PC-9 (cell line): ENCODE results near the gene MAP3K13. TPM values are rescaled to one million over a fixed set of nuclear protein-coding genes. Genes with fewer than 3 reads are reported as not detected.

Experiments used
- BruUV-seq: library from RNA; stranded (reverse); fragments of 400-500 nt; replicated peaks from 2 replicates; lab custom pipeline; 2021; lab: Mats Ljungman, UMichigan
- CTCF ChIA-PET: fragments of 300-600 bp; sonication (Branson Sonifier 250); formaldehyde crosslinking; loops from one replicate; lab custom pipeline; 2022; ENCODE audit warnings: antibody characterized with exemption; lab: Charles Lee
- POLR2A ChIA-PET: fragments of 300-600 bp; sonication (Branson Sonifier 250); formaldehyde crosslinking; loops from one replicate; lab custom pipeline; 2022; ENCODE audit warnings: antibody characterized with exemption; ENCODE audit not compliant: unreplicated experiment; lab: Charles Lee
- DNase-seq, 2 experiments: peaks; one replicate each; pipeline versions ENCODE4 v3.0.0 to v3.0.0-alpha.2; 2015 to 2022; ENCODE audit warnings: mixed read lengths in 1 of 2
- H2AFZ ChIP-seq: fragments of 200-600 bp; sonication (generic); 2 replicates; pipeline ENCODE4 v1.8.1; 2017; ENCODE audit warnings: antibody characterized with exemption
- H3F3A ChIP-seq: fragments of 200-600 bp; sonication (generic); 2 replicates; pipeline ENCODE4 v1.8.1; 2017; ENCODE audit warnings: antibody characterized with exemption, mild to moderate bottlenecking, low read depth; ENCODE audit not compliant: insufficient read depth
- H3K27ac ChIP-seq: fragments of 200-600 bp; sonication (generic); 2 replicates; pipeline ENCODE4 v1.6.1; 2016; ENCODE audit warnings: mixed run types
- H3K27me3 ChIP-seq: fragments of 200-600 bp; sonication (generic); 2 replicates; pipeline ENCODE4 v1.6.1; 2016; ENCODE audit warnings: low read depth, mixed run types; ENCODE audit not compliant: insufficient read depth
- H3K36me3 ChIP-seq: fragments of 200-600 bp; sonication (generic); 2 replicates; pipeline ENCODE4 v1.6.1; 2016; ENCODE audit warnings: low read depth, mixed run types
- H3K4me1 ChIP-seq: fragments of 200-600 bp; sonication (generic); replicated peaks from 2 replicates; pipeline ENCODE4 v1.6.1; 2016; ENCODE audit warnings: mixed run types; ENCODE audit not compliant: insufficient read depth
- H3K4me2 ChIP-seq: fragments of 200-600 bp; sonication (generic); 2 replicates; pipeline ENCODE4 v1.6.1; 2017; ENCODE audit warnings: mixed run types
- H3K4me3 ChIP-seq: fragments of 200-600 bp; sonication (generic); 2 replicates; pipeline ENCODE4 v1.6.1; 2016; ENCODE audit warnings: mixed run types
- H3K79me2 ChIP-seq: fragments of 200-600 bp; sonication (generic); 2 replicates; pipeline ENCODE4 v1.6.1; 2017; ENCODE audit warnings: low read depth, mixed run types
- H3K9me2 ChIP-seq: fragments of 200-600 bp; sonication (generic); 2 replicates; pipeline ENCODE4 v1.8.1; 2017; ENCODE audit warnings: mild to moderate bottlenecking; ENCODE audit not compliant: insufficient read depth
- H3K9me3 ChIP-seq: fragments of 200-600 bp; sonication (generic); 2 replicates; pipeline ENCODE4 v1.8.1; 2016; ENCODE audit warnings: low read depth; ENCODE audit not compliant: insufficient read depth
- H4K20me1 ChIP-seq: fragments of 200-600 bp; sonication (generic); 2 replicates; pipeline ENCODE4 v1.8.1; 2017; ENCODE audit not compliant: insufficient read depth
- CTCF ChIP-seq: fragments of 200-600 bp; sonication (generic); conservative IDR thresholded peaks from 2 replicates; pipeline ENCODE4 v1.6.1; 2017; ENCODE audit warnings: mixed run types, antibody characterized with exemption, mild to moderate bottlenecking, moderate library complexity
- EZH2 ChIP-seq: fragments of 200-600 bp; sonication (generic); IDR thresholded peaks from 2 replicates; pipeline ENCODE4 v1.8.0; 2017; ENCODE audit warnings: antibody characterized with exemption, low read depth
- intact Hi-C: fragments of 100-400 bp; cut with micrococcal nuclease; formaldehyde crosslinking; loops from one replicate; pipeline ENCODE4 v1.10.0; 2022; ENCODE audit not compliant: unreplicated experiment
- total RNA-seq: library from RNA; stranded (reverse); gene quantifications from 2 replicates; pipeline ENCODE4 v1.2.3, GENCODE V29; 2021

MAP3K13 gene
- total RNA-seq, 1 experiment from 2014 or later: 65.5 TPM

GRCh38 chr3:185423178-185423577 is 60.2 kb downstream of the MAP3K13 start:
- BruUV-seq: no TSS peak
- intact Hi-C loops: no loop called here
- POLR2A ChIA-PET: interaction anchor here (0.6 kb wide), 1 partner anchor 490 kb away, joined by 10 read pairs; no protein-coding TSS in a partner anchor

GRCh38 chr3:185424435-185424834 is 61.5 kb downstream of the MAP3K13 start:
- no TSS peak for BruUV-seq
- Histone ChIP-seq H3K27ac (no peak overlapping the region), H3K4me3 (no peak overlapping the region), H3K27me3 (no peaks in the 10 kb centered on the region), H2AFZ (no peak overlapping the region), H4K20me1 (no peaks in the 10 kb centered on the region), H3F3A (no peaks in the 10 kb centered on the region), H3K9me3 (no peaks in the 10 kb centered on the region), H3K36me3 (no peaks in the 10 kb centered on the region), H3K9me2 (no peaks in the 10 kb centered on the region), H3K79me2 (no peaks in the 10 kb centered on the region), H3K4me2 (no peak overlapping the region), H3K4me1 (peaks cover 7% of the 10 kb centered on the region; the same call in 1 of the 2 replicates)
- CTCF ChIA-PET: interaction anchor here (0.6 to 0.7 kb wide), 3 partner anchors 109 to 159 kb away, joined by 3 to 8 read pairs (median 3); no protein-coding TSS in a partner anchor
- DNase-seq: no peak
- POLR2A ChIA-PET: interaction anchor here (0.6 to 0.7 kb wide), 2 partner anchors 57 to 372 kb away, joined by 4 read pairs; no protein-coding TSS in a partner anchor
- TF ChIP-seq CTCF: no peak
- intact Hi-C loops: no loop called here

More at GRCh38 chr3:185423178-185423577, 60.2 kb downstream of the MAP3K13 start:
- H3K79me2 ChIP-seq: no peaks in the 10 kb centered on the region
- DNase-seq: peak in 1 of 2 experiments; percentile 29
- no peak overlapping the region for H2AFZ ChIP-seq
- TF ChIP-seq CTCF (no peak), EZH2 (no peak)
- no peak overlapping the region for H3K4me2 ChIP-seq
- CTCF ChIA-PET: interaction anchor here (0.5 to 0.9 kb wide), 3 partner anchors 56 to 255 kb away, joined by 3 to 5 read pairs (median 3); no protein-coding TSS in a partner anchor
- H3K4me1 ChIP-seq: peaks cover 7% of the 10 kb centered on the region; the same call in 1 of the 2 replicates
- no peaks in the 10 kb centered on the region for H3K9me2 ChIP-seq
- no peak overlapping the region for H3K4me3 ChIP-seq
- H3F3A ChIP-seq: no peaks in the 10 kb centered on the region
- no peak overlapping the region for H3K27ac ChIP-seq
- no peaks in the 10 kb centered on the region for H3K9me3 ChIP-seq
- H3K36me3 ChIP-seq: no peaks in the 10 kb centered on the region
- H3K27me3 ChIP-seq: no peaks in the 10 kb centered on the region
- no peaks in the 10 kb centered on the region for H4K20me1 ChIP-seq

GRCh38 chr3:185430375-185430774 is 67.4 kb downstream of the MAP3K13 start:
- POLR2A ChIA-PET: interaction anchor here (0.6 kb wide), 1 partner anchor 47 kb away, joined by 18 read pairs; no protein-coding TSS in a partner anchor
- CTCF ChIA-PET: no interaction called here

More at GRCh38 chr3:185430375-185430774, 67.4 kb downstream of the MAP3K13 start:
- Histone ChIP-seq H3K9me3 (no peaks in the 10 kb centered on the region), H4K20me1 (no peaks in the 10 kb centered on the region), H3K27me3 (no peaks in the 10 kb centered on the region), H3K27ac (no peak overlapping the region), H3F3A (no peaks in the 10 kb centered on the region), H3K36me3 (no peaks in the 10 kb centered on the region), H2AFZ (no peak overlapping the region), H3K79me2 (no peaks in the 10 kb centered on the region), H3K4me2 (no peak overlapping the region), H3K4me3 (no peak overlapping the region), H3K4me1 (no peaks in the 10 kb centered on the region), H3K9me2 (no peaks in the 10 kb centered on the region)
- intact Hi-C loops: loop anchor here (5.0 kb wide), 1 partner anchor 123 kb away; no protein-coding TSS in a partner anchor
- no peak for DNase-seq
- BruUV-seq: no TSS peak
- TF ChIP-seq EZH2: no peak
- no peak for TF ChIP-seq CTCF
